Measurements from ENCODE around the gene CABLES1. TPM values are rescaled to one million over a fixed set of nuclear protein-coding genes. Genes with fewer than 3 reads are reported as not detected.

The CABLES1 gene
- polyA plus RNA-seq, 3 donors, result 0.09 to 0.15 TPM; not detected in 1

DNA sequence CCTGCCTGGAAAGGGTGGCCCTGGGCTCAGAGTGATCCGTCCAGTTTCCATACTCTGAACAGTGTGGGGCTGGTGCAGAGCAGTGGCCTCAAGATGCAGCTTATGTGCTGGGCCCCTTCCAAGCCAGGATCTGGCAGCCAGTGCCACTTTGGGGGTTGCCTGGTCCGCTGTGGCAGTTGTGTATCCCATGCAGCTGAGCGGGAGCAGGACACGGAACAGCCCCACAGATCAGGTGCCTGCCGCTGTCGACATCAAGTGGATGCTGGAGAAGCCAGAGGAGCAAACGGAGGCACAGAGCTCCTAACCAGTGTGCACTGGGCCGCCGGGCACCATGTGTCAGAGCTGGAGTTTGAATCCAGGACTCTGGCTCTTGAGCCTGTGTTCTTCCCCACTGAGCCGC is 112.0 kb downstream of the CABLES1 start:
- Mint-ChIP-seq H3K36me3 (no peaks in the 10 kb centered on the region), H3K4me3 (no peak overlapping the region), H3K4me1 (peaks cover 41% of the 10 kb centered on the region), H3K9me3 (peaks cover 0 to 3% (median 0%) of the 10 kb centered on the region in 7 donors), H3K27me3 (ENCODE audit: low read depth in 3 of 3) (peaks cover 0 to 4% (median 0%) of the 10 kb centered on the region in 3 donors), H3K27ac (no peak overlapping the region)
- WGBS (ENCODE audit: insufficient coverage), result over 99% methylated on average over 10 of the region's 10 CpGs
- no peak overlapping the region for H3K27ac ChIP-seq (ENCODE audit: low read depth in 1 of 2, low read length in 2 of 2)
- no peaks in the 10 kb centered on the region for H4K20me1 ChIP-seq (ENCODE audit: insufficient read depth, low read length)
- peaks cover 41 to 42% of the 10 kb centered on the region in 2 donors for H3K4me1 ChIP-seq (ENCODE audit: control insufficient read depth in 1 of 2, insufficient read depth in 2 of 2, low read length in 2 of 2)
- H2AFZ ChIP-seq (ENCODE audit: insufficient read depth, low read depth, low read length, poor library complexity, severe bottlenecking), result no peak overlapping the region
- H3K9ac ChIP-seq (ENCODE audit: insufficient read depth, low read length, poor library complexity, severe bottlenecking), result no peak overlapping the region
- no peak for DNase-seq
- H3K4me2 ChIP-seq (replicated peaks; ENCODE audit: extremely low read depth, low read length, poor library complexity, severe bottlenecking), result no peak overlapping the region
- H3K9me3 ChIP-seq (replicated peaks in 1 of 2; ENCODE audit: control insufficient read depth in 1 of 2, insufficient read depth in 1 of 2, low read length in 2 of 2), result no peaks in the 10 kb centered on the region
- H3K4me3 ChIP-seq (replicated peaks in 1 of 3; ENCODE audit: low read depth in 2 of 3, low read length in 3 of 3), result no peak overlapping the region
- H3K79me2 ChIP-seq (ENCODE audit: insufficient read depth, low read length), result no peaks in the 10 kb centered on the region
- TF ChIP-seq, protein P1, sequence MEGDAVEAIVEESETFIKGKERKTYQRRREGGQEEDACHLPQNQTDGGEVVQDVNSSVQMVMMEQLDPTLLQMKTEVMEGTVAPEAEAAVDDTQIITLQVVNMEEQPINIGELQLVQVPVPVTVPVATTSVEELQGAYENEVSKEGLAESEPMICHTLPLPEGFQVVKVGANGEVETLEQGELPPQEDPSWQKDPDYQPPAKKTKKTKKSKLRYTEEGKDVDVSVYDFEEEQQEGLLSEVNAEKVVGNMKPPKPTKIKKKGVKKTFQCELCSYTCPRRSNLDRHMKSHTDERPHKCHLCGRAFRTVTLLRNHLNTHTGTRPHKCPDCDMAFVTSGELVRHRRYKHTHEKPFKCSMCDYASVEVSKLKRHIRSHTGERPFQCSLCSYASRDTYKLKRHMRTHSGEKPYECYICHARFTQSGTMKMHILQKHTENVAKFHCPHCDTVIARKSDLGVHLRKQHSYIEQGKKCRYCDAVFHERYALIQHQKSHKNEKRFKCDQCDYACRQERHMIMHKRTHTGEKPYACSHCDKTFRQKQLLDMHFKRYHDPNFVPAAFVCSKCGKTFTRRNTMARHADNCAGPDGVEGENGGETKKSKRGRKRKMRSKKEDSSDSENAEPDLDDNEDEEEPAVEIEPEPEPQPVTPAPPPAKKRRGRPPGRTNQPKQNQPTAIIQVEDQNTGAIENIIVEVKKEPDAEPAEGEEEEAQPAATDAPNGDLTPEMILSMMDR (IDR thresholded peaks at IDR 0.05), result no peak
- no peaks in the 10 kb centered on the region for H3K36me3 ChIP-seq (replicated peaks in 1 of 2; ENCODE audit: control insufficient read depth in 1 of 2, insufficient read depth in 2 of 2, low read length in 2 of 2)
- no peaks in the 10 kb centered on the region for H3K27me3 ChIP-seq (ENCODE audit: control insufficient read depth in 2 of 2, insufficient read depth in 2 of 2, low read length in 2 of 2)
- intact Hi-C loops (cut with micrococcal nuclease), result no loop called here

DNA sequence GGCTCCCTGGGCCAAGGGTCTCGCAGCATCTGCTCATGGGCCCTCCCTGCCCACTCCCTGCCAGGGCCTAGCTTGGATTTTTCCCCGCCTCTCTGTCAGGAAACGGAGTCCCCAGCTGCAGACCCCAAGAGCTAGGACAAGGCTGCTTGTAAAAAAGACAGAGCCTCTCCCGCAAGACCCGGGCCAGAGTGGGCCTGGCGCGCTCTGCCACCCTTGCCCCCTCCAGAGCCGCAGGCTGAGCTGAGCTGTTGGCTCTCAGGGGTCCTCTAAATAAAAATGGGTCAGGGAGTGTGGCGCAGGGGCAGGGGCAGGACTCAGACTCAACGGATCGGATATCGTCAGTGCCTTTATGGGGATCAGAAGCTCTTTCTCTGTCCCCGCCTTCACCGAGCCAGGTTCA is 112.6 kb downstream of the CABLES1 start:
- DNase-seq, result no peak
- H3K27me3 Mint-ChIP-seq (ENCODE audit: low read depth in 3 of 3), result peaks cover 0 to 4% (median 0%) of the 10 kb centered on the region in 3 donors
- no peaks in the 10 kb centered on the region for H3K9me3 ChIP-seq (replicated peaks in 1 of 2; ENCODE audit: control insufficient read depth in 1 of 2, insufficient read depth in 1 of 2, low read length in 2 of 2)

More for the DNA sequence above, 112.6 kb downstream of the CABLES1 start:
- Histone ChIP-seq H3K4me2 (replicated peaks; ENCODE audit: extremely low read depth, low read length, poor library complexity, severe bottlenecking) (no peak overlapping the region), H2AFZ (ENCODE audit: insufficient read depth, low read depth, low read length, poor library complexity, severe bottlenecking) (no peak overlapping the region), H3K36me3 (replicated peaks in 1 of 2; ENCODE audit: control insufficient read depth in 1 of 2, insufficient read depth in 2 of 2, low read length in 2 of 2) (no peaks in the 10 kb centered on the region), H3K27me3 (ENCODE audit: control insufficient read depth in 2 of 2, insufficient read depth in 2 of 2, low read length in 2 of 2) (no peaks in the 10 kb centered on the region), H3K79me2 (ENCODE audit: insufficient read depth, low read length) (no peaks in the 10 kb centered on the region), H3K27ac (ENCODE audit: low read depth in 1 of 2, low read length in 2 of 2) (no peak overlapping the region), H3K4me1 (ENCODE audit: control insufficient read depth in 1 of 2, insufficient read depth in 2 of 2, low read length in 2 of 2) (peaks cover 41 to 42% of the 10 kb centered on the region in 2 donors), H3K9ac (ENCODE audit: insufficient read depth, low read length, poor library complexity, severe bottlenecking) (no peak overlapping the region), H3K4me3 (replicated peaks in 1 of 3; ENCODE audit: low read depth in 2 of 3, low read length in 3 of 3) (no peak overlapping the region), H4K20me1 (ENCODE audit: insufficient read depth, low read length) (no peaks in the 10 kb centered on the region)
- WGBS (ENCODE audit: insufficient coverage), result 98% methylated on average over 13 of the region's 14 CpGs
- Mint-ChIP-seq H3K9me3 (peaks cover 0 to 3% (median 0%) of the 10 kb centered on the region in 7 donors), H3K36me3 (no peaks in the 10 kb centered on the region), H3K4me3 (no peak overlapping the region), H3K27ac (no peak overlapping the region), H3K4me1 (peaks cover 41% of the 10 kb centered on the region)
- intact Hi-C loops (cut with micrococcal nuclease), result no loop called here
- TF ChIP-seq, protein P1 (IDR thresholded peaks at IDR 0.05), result no peak
